Dendritic cell treated with granulocyte-macrophage colony-stimulating factor and Interleukin-4, amounts not matched to agents 40 ng/mL and 50 ng/mL, for 4 days (primary cell): Measurements from ENCODE around the gene TMEM225B.

Source experiments
- H3K27ac Mint-ChIP-seq: one replicate; pipeline ENCODE4 v1.8.0; 2022; ENCODE audit warnings: mild to moderate bottlenecking, mixed read lengths
- H3K27me3 Mint-ChIP-seq: one replicate; pipeline ENCODE4 v1.8.0; 2022; ENCODE audit warnings: mild to moderate bottlenecking, mixed read lengths
- H3K36me3 Mint-ChIP-seq: one replicate; pipeline ENCODE4 v1.8.0; 2022; ENCODE audit warnings: low read depth, mixed read lengths
- H3K4me1 Mint-ChIP-seq: one replicate; pipeline ENCODE4 v1.8.0; 2022; ENCODE audit warnings: low read depth, mixed read lengths
- H3K4me3 Mint-ChIP-seq: one replicate; pipeline ENCODE4 v1.8.0; 2022; ENCODE audit warnings: mild to moderate bottlenecking, moderate library complexity, mixed read lengths
- H3K9me3 Mint-ChIP-seq: one replicate; pipeline ENCODE4 v1.8.0; 2022; ENCODE audit warnings: mixed read lengths
- intact Hi-C: fragments of 100-400 bp; cut with micrococcal nuclease; formaldehyde crosslinking; loops from one replicate; pipeline ENCODE4 v1.15.0; 2022

Gene TMEM225B

DNA sequence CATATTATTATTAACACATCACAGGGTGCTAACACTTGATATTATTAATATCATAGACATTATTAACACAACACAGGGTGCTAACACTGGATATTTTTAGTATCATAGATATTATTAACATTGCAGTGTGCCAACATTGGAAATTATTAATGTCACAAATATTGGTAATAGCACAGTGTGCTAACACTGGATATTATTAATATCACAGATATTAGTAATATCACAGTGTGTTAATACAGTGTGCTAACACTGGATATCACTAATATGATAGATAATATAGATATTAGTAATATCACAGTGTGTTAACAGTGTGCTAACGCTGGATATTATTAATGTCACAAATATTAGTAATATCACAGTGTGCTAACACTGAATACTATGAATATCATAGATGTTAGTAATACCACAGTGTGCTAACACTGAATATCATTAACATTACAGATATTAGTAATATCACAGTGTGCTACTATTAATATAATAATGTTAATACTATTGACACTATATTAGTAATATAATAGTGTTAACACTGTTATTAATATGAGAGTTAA is 1.6 kb upstream of the TMEM225B start:
- H3K9me3 Mint-ChIP-seq = no peaks in the 10 kb centered on the region
- no peaks in the 10 kb centered on the region for H3K4me1 Mint-ChIP-seq
- H3K36me3 Mint-ChIP-seq = no peaks in the 10 kb centered on the region
- no peak overlapping the region for H3K27ac Mint-ChIP-seq
- H3K27me3 Mint-ChIP-seq = no peaks in the 10 kb centered on the region
- H3K4me3 Mint-ChIP-seq = no peak overlapping the region
- intact Hi-C loops = no loop called here

GRCh38 chr7:99599836-99600235 is 1.8 kb downstream of the TMEM225B start:
- Mint-ChIP-seq H3K27ac (no peak overlapping the region), H3K4me3 (no peak overlapping the region), H3K4me1 (peaks cover 4% of the 10 kb centered on the region), H3K9me3 (no peaks in the 10 kb centered on the region), H3K36me3 (no peaks in the 10 kb centered on the region), H3K27me3 (no peaks in the 10 kb centered on the region)
- intact Hi-C loops = no loop called here

GRCh38 chr7:99601656-99602310 is 3.7 kb downstream of the TMEM225B start:
- Mint-ChIP-seq H3K4me1 (peaks cover 4% of the 10 kb centered on the region), H3K27me3 (no peaks in the 10 kb centered on the region), H3K36me3 (no peaks in the 10 kb centered on the region), H3K27ac (no peak overlapping the region), H3K4me3 (no peak overlapping the region), H3K9me3 (no peaks in the 10 kb centered on the region)
- intact Hi-C loops = no loop called here

GRCh38 chr7:99605527-99605926 is 7.5 kb downstream of the TMEM225B start:
- Mint-ChIP-seq H3K4me1 (peaks cover 4% of the 10 kb centered on the region), H3K36me3 (no peaks in the 10 kb centered on the region), H3K9me3 (no peaks in the 10 kb centered on the region), H3K27me3 (peaks cover 7% of the 10 kb centered on the region), H3K27ac (no peak overlapping the region), H3K4me3 (no peak overlapping the region)
- intact Hi-C loops = no loop called here

DNA sequence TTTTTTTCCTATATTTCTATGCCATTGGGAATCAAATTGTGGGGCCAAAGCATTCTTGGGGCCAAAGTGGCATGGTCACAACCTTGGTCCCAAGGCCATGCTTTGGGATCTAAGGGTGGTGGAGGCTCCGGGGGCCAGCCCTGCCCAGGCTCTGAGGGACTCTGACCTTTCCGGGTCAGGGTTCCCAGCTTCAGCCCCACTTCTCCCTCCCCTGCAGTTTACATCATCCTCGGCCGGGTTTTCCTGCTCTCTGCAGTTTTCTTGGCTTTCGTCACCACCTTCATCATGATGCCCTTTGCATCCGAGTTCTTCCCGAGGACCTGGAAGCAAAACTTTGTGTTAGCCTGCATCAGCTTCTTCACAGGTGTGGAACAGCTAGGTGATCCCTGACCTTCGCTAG is 8.5 kb downstream of the TMEM225B start:
- H3K4me1 Mint-ChIP-seq = peaks cover 4% of the 10 kb centered on the region
- no peaks in the 10 kb centered on the region for H3K36me3 Mint-ChIP-seq
- intact Hi-C loops = no loop called here
- no peak overlapping the region for H3K27ac Mint-ChIP-seq
- H3K4me3 Mint-ChIP-seq = no peak overlapping the region
- H3K9me3 Mint-ChIP-seq = no peaks in the 10 kb centered on the region
- peaks cover 13% of the 10 kb centered on the region for H3K27me3 Mint-ChIP-seq

DNA sequence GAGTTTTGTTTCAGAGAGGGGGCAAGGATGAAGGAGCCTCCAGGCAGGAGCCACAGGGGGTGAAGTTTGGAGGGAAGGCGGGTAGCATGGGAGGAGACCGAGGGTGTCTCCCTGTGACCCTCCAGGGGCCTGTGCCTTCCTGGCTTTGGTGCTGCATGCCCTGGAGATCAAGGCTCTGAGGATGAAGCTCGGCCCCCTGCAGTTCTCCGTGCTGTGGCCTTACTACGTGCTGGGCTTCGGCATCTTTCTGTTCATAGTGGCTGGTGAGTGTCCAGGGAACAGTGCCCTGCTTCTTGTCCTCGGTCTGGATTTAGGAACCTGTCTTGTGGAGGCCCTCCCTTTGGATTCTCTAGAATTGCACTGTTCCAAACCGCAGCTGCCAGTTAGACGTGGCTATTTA is 9.5 kb downstream of the TMEM225B start:
- Mint-ChIP-seq H3K9me3 (no peaks in the 10 kb centered on the region), H3K27me3 (peaks cover 17% of the 10 kb centered on the region), H3K4me3 (no peak overlapping the region), H3K27ac (no peak overlapping the region), H3K4me1 (peaks cover 4% of the 10 kb centered on the region), H3K36me3 (no peaks in the 10 kb centered on the region)
- intact Hi-C loops = no loop called here

DNA sequence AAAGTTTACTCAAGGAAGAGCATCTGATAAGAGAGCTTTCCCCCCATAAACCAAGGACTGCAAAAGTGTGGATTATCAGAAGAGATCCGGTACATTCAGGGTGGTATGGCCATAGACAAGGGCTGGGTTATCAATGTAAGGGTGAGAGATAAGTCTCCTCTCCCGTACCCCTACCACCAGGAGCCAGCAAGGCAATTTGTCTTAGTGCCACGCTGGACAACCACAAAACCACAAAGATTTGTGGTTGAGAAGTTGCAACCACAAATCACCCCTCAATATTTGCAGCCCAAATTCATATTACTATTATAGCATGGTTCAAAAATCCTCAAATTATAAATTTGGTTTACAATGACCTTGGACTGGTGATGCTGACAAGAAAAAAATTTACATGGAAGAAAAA is 16.4 kb downstream of the TMEM225B start:
- H3K9me3 Mint-ChIP-seq = no peaks in the 10 kb centered on the region
- peaks cover 29% of the 10 kb centered on the region for H3K27me3 Mint-ChIP-seq
- peaks cover 29% of the 10 kb centered on the region for H3K36me3 Mint-ChIP-seq
- no peak overlapping the region for H3K27ac Mint-ChIP-seq
- H3K4me1 Mint-ChIP-seq = peaks cover 34% of the 10 kb centered on the region
- H3K4me3 Mint-ChIP-seq = no peak overlapping the region
- intact Hi-C loops = loop anchor here (10.0 kb wide), 1 partner anchor 110 kb away; the partner anchor contains the start of genes ZKSCAN5 and ZNF394

DNA sequence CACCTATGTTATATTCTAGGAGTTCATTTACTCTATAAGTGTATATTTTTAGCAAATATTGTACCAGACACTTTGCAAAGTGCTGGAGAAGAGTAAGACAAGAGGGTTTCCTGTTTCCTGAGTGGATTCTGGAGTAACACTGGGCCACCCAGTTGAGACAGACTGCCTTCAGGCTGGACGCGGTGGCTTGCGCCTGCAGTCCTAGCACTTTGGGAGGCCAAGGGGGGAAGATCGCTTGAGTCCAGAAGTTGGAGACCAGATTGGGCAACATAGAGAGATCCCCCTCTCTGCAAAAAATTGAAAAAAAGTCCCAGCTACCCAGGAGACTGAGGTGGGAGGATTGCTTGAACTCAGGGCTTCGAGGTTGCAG is 17.9 kb downstream of the TMEM225B start:
- Mint-ChIP-seq H3K4me1 (peaks cover 48% of the 10 kb centered on the region), H3K27me3 (peaks cover 22% of the 10 kb centered on the region), H3K27ac (peak overlapping the region; percentile 94), H3K4me3 (peak overlapping the region; percentile 92), H3K9me3 (no peaks in the 10 kb centered on the region), H3K36me3 (peaks cover 44% of the 10 kb centered on the region)
- intact Hi-C loops = loop anchor here (10.0 kb wide), 1 partner anchor 111 kb away; the partner anchor contains the start of genes ZKSCAN5 and ZNF394

GRCh38 chr7:99616359-99617191 is 18.5 kb downstream of the TMEM225B start, which contains the start of gene ZSCAN25:
Gene ZSCAN25 (plus strand): TSS chr7:99616946. CDS start chr7:99619607, 2,661 bp downstream.
- Mint-ChIP-seq H3K27me3 (peaks cover 18% of the 10 kb centered on the region), H3K27ac (peak within 1 kb of the TSS; percentile 94), H3K4me1 (peaks cover 54% of the 10 kb centered on the region), H3K4me3 (peak within 1 kb of the TSS; percentile 92), H3K9me3 (no peaks in the 10 kb centered on the region), H3K36me3 (peaks cover 50% of the 10 kb centered on the region)
- intact Hi-C loops = loop anchor here (10.0 kb wide), 1 partner anchor 112 kb away; the partner anchor contains the start of genes ZKSCAN5 and ZNF394

DNA sequence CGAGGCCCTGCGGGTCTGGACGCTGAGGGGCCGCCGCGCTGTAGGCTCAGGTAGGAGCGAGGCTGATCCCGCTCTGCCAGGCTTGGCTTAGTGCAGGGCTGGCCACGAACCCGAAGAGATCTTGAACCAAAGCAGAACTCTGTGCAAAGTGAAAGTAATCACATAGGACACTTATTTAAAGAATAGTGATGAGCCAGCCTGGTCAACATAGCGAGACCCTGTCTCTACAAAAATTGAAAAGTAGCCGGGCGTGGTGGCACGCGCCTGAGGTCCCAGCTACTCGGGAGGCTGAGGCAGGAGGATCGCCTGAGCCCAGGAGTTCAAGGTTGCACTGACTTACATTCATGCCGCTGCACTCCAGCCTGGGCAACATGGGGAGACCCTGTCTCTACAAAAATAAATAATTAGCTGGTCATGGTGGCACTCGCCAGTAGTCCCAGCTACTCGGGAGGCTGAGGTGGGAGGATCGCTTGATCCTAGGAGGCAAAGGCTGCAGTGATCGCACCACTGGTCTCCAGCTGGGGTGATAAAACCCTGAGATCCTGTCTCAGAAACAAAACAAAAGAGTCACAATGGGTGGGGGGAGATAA is 19.2 kb downstream of the TMEM225B start:
- intact Hi-C loops = loop anchor here (10.0 kb wide), 1 partner anchor 112 kb away; the partner anchor contains the start of genes ZKSCAN5 and ZNF394
- Mint-ChIP-seq H3K4me3 (peak overlapping the region; percentile 92), H3K27ac (peak overlapping the region; percentile 94), H3K27me3 (peaks cover 15% of the 10 kb centered on the region), H3K36me3 (peaks cover 57% of the 10 kb centered on the region), H3K4me1 (peaks cover 59% of the 10 kb centered on the region), H3K9me3 (no peaks in the 10 kb centered on the region)

DNA sequence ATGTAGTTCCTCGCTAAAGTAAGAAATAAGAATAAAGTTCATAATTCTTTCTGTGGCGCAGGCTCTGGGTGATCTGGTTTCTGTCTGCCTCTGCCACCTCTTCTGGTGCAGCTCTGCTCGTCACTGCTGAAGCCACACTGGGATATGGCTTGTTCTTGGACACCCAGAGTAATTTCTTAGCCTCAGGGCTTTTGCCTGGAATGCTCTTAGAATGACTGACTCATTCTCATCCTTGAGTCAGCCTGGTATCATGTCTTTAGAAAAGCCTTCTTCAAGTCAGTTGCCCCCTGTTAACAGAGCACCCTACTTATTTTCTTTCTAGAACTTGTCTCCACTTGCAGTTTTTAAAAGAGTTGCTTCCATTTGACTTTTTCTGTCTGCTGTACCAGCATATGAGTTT is 20.7 kb downstream of the TMEM225B start:
- no peak overlapping the region for H3K27ac Mint-ChIP-seq
- H3K36me3 Mint-ChIP-seq = peaks cover 72% of the 10 kb centered on the region

DNA sequence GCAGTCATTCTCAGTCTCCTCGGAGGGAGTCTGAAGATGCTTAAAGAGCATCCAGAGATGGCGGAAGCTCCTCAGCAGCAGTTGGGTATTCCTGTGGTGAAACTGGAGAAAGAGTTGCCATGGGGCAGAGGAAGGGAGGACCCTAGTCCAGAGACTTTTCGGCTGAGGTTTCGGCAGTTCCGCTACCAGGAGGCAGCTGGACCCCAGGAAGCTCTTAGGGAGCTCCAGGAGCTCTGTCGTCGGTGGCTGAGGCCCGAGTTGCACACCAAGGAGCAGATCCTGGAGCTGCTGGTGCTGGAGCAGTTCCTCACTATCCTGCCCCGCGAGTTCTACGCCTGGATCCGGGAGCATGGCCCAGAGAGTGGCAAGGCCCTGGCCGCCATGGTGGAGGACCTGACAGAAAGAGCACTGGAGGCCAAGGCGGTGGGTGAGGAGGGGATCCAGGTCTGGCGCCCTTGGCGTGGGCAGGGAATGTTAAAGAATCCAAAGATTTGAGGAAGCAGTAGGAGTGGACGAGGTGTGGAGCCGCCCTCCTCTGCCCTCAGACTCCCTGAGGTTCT is 21.6 kb downstream of the TMEM225B start:
- Mint-ChIP-seq H3K4me3 (no peak overlapping the region), H3K9me3 (no peaks in the 10 kb centered on the region), H3K4me1 (peaks cover 61% of the 10 kb centered on the region), H3K27me3 (peaks cover 4% of the 10 kb centered on the region), H3K27ac (no peak overlapping the region), H3K36me3 (peaks cover 81% of the 10 kb centered on the region)
- intact Hi-C loops = loop anchor here (10.0 kb wide), 1 partner anchor 115 kb away; the partner anchor contains the start of genes ZKSCAN5 and ZNF394

More for the DNA sequence above, 20.7 kb downstream of the TMEM225B start:
- Mint-ChIP-seq H3K27me3 (peaks cover 5% of the 10 kb centered on the region), H3K4me1 (peaks cover 59% of the 10 kb centered on the region), H3K9me3 (no peaks in the 10 kb centered on the region), H3K4me3 (no peak overlapping the region)
- intact Hi-C loops = loop anchor here (10.0 kb wide), 1 partner anchor 114 kb away; the partner anchor contains the start of genes ZKSCAN5 and ZNF394

DNA sequence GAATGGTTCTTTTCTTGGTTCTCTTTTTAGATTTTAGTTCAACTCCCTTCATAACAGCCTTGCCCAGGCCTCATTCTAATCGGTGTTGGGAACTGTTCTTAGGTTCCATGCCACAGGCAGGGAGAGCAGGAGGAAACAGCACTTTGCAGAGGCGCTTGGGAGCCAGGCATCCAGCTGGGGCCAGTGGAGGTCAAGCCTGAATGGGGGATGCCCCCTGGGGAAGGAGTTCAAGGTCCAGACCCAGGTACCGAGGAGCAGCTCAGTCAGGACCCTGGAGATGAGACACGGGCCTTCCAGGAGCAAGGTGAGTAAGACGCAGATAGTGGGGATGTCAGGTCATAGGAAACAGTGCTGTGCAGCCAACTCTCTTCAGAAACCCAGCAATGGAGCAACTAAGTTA is 23.2 kb downstream of the TMEM225B start:
- intact Hi-C loops = no loop called here
- Mint-ChIP-seq H3K4me1 (peaks cover 64% of the 10 kb centered on the region), H3K4me3 (no peak overlapping the region), H3K36me3 (peaks cover 97% of the 10 kb centered on the region), H3K9me3 (no peaks in the 10 kb centered on the region), H3K27ac (peak overlapping the region; percentile 11), H3K27me3 (no peaks in the 10 kb centered on the region)
